ENCODE results near the gene IFI6.
"Not testable (repeated sequence)": the region's sequence is repeated elsewhere in the genome, so short reads cannot be mapped to it uniquely, and the experiment has no call there.

Gene IFI6

DNA sequence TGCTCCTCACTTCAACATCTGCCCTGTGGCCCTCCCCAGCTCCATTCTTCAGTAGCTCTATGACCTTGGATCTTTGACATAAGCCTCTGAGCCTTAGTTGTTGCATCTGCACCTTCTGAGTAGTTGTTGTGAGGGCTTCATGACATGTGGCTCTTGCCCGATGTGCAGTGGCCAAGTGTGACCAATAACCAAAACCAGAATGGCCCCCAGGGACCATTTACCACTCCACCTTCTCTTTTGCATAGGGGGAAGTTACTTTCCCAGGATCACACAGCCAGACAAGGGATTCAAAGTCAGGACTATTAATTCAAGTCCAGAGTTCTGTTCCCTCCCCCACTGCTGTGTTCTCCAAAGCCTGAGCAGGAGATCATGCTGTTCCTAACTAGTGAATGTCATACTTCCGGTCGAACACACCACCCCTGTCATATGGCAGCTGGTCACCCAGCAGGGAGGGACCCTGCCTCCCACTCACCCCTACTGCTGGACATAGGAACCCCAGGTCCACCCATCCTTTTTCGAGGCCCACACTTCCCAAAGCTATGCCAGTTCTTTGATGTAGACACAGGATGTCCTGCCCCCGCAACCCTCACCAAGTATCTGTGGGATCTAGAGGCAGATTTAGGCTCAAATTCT lies 41.0 kb downstream of the IFI6 start:
- Mint-ChIP-seq H3K9me3 (no peaks in the 10 kb centered on the region), H3K27ac (peak overlapping the region in 1 of 2 donors; percentile 10), H3K27me3 (no peaks in the 10 kb centered on the region), H3K4me1 (peaks cover 69% of the 10 kb centered on the region), H3K4me3 (peak overlapping the region in 1 of 2 donors; percentile 30)
- ATAC-seq (no peak), DNase-seq (no peak)

DNA sequence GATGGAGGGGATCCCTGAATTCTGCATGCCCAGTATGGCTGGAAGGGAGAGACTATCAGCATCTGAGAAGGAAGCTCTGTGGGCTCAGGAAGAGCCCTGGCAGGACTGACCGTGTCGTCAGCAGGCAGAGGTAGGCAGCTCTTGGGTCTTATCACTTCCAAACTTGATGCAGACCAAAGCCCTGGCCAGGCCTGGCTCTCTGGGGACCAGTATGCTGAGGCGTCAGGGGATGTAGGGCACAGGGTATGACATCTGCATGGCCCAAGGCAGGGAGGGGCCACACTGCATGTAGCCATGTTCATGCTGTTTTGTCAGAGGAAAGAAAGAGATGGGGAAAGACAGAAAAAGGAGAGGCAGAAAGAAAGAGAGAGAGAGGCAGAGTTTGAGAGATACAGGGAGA lies 43.3 kb downstream of the IFI6 start:
- H3K4me1 Mint-ChIP-seq: peaks cover 54% of the 10 kb centered on the region
- no peaks in the 10 kb centered on the region for H3K9me3 Mint-ChIP-seq
- H3K27ac Mint-ChIP-seq: peak overlapping the region in 1 of 2 donors; percentile 41
- DNase-seq (no peak), ATAC-seq (no peak)
- H3K27me3 Mint-ChIP-seq: no peaks in the 10 kb centered on the region
- H3K4me3 Mint-ChIP-seq: no peak overlapping the region

DNA sequence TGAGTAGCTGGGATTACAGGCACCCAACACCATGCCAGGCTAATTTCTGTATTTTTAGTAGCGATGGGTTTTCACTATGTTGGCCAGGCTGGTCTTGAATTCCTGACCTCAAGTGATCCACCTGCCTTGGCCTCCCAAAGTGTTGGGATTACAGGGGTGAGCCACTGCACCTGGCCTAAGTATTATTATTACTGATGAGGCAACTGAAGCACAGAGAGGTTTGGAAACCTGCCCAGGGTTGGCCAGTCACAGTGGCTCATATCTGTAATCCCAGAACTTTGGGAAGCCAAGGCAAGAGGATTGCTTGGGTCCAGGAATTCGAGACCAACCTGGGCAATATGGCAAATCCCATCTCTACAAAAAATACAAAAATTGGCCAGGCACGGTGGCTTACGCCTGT lies 44.3 kb downstream of the IFI6 start:
- not testable (repeated sequence) for H3K9me3 Mint-ChIP-seq, H3K27ac Mint-ChIP-seq, DNase-seq, H3K4me3 Mint-ChIP-seq, ATAC-seq, H3K27me3 Mint-ChIP-seq
- H3K4me1 Mint-ChIP-seq: peaks cover 44% of the 10 kb centered on the region

DNA sequence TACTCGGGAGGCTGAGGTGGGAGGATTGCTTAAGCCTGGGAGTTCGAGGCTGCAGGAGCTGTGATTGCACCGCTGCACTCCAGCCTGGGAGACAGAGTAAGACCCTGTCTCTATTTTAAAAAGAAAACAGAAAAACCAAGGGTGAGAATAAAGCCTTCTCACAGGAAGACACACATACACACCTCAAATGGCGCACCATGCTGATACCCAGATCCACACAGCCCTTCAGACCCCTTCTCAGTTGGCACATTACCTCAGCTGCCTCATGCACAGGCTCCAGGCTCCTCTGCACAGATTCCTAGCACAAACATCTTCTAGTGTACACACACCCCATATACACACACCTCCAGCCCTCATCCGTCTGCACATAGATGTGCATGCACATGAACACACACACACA lies 44.9 kb downstream of the IFI6 start:
- ATAC-seq (no peak), DNase-seq (no peak)
- H3K4me1 Mint-ChIP-seq: peaks cover 37% of the 10 kb centered on the region
- H3K27ac Mint-ChIP-seq: no peak overlapping the region
- no peaks in the 10 kb centered on the region for H3K27me3 Mint-ChIP-seq
- no peaks in the 10 kb centered on the region for H3K9me3 Mint-ChIP-seq
- H3K4me3 Mint-ChIP-seq: no peak overlapping the region

DNA sequence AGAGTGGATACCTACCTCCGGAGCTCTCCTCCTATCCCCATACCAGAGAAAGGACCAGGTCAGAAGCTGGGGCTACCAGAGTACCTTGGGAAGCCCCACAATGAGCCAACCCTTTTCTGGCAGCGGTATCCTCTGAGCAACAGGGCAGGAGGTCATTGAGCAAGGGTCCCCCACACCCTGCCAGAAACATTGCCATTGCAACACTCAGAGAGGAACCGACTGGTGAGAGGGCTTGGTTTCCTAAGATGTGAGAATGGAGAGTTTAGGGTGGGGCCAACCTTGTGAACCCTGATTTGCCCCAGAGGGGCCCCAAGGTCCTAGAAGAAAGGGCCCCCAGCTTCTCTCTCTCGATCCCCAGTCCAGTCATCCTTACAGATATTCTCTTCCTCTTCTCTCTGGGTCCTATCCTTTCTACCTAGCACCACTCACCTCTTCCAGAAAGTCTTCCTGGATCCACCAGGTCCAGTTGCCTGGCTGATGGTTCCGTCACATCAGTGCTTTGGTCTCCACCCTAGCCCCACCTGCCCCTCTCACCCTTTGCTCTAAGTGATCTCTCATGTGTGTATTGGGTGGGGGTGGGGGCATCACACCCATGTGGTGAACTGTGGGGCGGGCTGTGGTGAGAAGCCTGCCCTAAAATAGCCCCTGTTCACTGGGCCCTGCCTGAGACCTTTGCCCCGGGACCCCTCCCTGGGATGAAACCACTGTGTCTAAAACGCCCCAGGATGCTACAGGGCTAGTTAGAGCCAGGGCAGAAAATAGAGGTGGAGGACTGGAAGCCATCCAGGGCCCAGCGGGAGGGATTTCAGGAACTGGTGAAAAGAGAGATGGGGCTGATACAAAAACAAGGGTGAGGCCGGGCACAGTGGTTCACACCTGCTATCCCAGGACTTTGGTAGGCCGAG lies 45.7 kb downstream of the IFI6 start:
- Mint-ChIP-seq H3K27me3 (no peaks in the 10 kb centered on the region), H3K4me3 (no peak overlapping the region), H3K9me3 (no peaks in the 10 kb centered on the region), H3K4me1 (peaks cover 29% of the 10 kb centered on the region), H3K27ac (peak overlapping the region in 1 of 2 donors; percentile 73)
- DNase-seq (no peak), ATAC-seq (no peak)

DNA sequence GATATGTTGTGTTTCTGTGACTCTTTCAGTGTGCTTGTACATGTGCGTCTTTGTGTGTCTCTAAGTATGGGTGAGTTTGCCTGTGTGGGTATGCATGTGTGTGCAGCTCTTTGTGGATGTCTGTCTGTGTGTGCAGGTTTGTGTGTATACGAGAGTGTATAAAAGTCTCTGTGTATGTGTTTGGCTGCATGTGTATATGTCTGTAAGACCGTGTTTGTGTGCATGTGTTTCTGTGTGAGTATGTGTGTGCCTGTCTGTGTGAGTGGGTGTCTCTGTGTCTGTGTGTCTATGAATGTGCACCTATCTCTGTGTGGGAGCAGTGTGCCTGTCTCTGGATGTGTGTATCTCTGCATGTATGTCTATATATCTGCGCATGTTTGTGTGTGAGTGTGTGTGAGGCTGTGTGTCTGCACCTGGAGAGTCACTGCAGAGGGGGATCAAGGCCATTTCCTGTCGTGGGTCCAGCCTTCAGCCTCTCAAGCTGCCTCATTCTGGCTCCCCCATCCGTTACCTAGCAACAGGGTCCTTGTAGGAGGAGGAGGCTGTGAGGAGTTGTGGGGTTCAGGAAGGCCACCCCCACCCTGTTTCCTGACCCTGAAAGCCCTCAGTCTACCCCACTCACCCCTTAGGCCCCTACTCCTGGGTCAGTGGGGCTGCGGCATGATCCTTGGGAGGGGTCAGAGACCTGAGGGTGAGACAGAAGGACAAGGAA lies 47.4 kb downstream of the IFI6 start:
- no peaks in the 10 kb centered on the region for H3K27me3 Mint-ChIP-seq

DNA sequence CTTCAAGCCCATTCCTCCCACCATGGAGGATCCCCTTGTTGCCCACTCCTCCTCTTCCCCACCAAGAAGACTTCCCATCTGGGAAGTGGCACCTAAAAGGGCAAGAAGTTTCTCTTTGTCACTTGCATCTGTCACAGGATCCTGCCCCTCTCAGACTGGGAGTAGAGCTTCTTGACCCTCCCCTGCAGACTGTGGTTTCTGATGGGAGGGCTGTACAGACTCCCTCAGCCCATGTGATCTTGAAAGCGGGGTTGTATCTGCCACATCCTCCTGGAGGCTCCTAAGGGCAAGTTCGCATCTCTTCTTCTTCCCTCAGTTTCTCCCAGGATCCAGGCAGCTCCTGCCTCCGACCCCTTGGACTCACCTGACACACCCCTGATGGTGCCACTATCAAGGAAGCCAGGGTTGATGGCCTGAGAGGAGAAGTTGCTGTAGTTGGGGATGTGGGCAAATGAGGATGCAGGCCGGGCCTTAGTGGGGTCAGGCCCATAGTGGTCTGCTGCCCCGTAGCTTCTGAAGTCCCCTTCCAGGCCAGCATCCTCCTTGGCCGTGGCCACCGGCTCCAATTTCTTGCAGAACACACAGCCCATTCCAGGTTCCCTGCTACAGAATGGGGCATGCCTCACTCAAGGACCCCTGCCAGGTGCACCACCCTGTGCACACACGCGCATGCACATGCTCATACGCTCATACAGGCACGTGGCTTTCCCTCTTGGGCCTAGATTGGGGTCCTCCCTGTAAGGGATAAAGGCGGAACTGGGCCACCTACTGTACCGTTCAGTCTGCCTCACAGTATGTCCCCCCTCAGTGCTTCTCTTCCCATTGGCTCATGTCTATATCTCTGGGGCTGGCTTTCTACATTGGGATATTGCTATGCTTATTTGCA lies 48.4 kb downstream of the IFI6 start:
- no peaks in the 10 kb centered on the region for H3K9me3 Mint-ChIP-seq
- H3K4me1 Mint-ChIP-seq: peaks cover 16% of the 10 kb centered on the region
- H3K4me3 Mint-ChIP-seq: peak overlapping the region in 1 of 2 donors; percentile 9
- no peak for DNase-seq
- no peak overlapping the region for H3K27ac Mint-ChIP-seq
- H3K27me3 Mint-ChIP-seq: no peaks in the 10 kb centered on the region
- ATAC-seq: no peak

More for the DNA sequence above, 47.4 kb downstream of the IFI6 start:
- ATAC-seq (peak; percentile 10), DNase-seq (no peak)
- no peaks in the 10 kb centered on the region for H3K9me3 Mint-ChIP-seq
- H3K4me1 Mint-ChIP-seq: peaks cover 21% of the 10 kb centered on the region
- H3K27ac Mint-ChIP-seq: no peak overlapping the region
- no peak overlapping the region for H3K4me3 Mint-ChIP-seq

DNA sequence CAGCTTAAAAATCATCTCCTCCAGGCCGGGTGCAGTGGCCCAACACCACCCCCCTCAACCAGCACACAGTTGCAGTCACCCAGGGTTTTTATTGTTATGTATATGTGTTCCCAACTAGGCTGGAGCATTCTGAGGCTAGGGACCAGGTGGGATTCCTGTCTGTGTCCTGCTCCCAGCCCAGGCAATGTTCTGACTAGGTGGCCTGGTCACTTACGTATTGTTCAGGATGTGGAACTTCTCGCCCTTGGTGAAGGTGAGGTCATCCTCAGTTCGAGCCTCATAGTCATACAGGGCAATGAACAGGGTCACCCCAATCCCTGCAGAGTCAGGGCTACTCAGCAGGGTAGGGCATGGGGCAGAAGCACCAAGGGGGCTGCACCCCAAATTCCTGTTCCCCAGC lies 49.2 kb downstream of the IFI6 start:
- ATAC-seq: peak; percentile 44
- Mint-ChIP-seq H3K9me3 (no peaks in the 10 kb centered on the region), H3K4me1 (peaks cover 23% of the 10 kb centered on the region), H3K27ac (no peak overlapping the region), H3K27me3 (no peaks in the 10 kb centered on the region), H3K4me3 (no peak overlapping the region)
- no peak for DNase-seq

DNA sequence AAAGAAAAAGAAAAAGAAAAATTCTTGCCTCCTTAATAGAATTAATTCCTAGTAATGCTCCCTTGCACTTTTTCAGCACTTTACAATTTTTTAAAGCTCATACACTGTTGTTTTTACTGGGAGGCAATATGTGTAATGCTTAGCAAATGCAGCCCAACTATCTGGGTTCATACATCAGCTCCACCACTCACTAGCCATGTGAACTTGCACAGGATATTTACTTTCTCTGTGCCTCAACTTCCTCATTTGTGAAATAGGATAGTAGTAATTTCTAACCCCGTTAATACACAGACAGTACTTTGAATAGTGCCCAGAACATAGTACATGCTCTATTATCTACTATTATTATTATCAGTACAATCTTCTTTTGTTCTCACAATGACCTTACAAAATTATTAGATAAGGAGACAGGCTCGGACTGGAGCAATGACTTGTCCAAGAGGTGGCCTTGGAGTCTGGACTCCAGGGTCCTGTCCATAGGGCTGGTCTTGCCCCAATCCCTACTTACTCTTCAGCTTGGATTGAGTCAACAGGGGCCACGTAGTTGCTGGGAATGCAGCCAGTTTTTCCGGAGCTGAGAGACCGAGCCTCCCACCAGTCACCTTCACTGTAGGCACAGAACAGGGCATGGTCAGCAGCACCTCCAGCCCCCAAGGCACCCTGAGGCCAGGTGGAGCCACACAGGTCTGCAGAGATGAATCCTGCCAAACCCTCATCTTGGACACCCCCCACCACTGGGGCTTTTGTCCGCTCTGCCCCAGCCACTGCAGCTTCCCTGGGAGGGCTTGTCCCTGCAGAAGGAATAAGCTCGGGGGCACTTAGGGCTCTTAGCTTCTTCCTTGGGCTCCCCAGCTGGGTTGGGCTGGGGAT lies 50.7 kb downstream of the IFI6 start:
- Mint-ChIP-seq H3K27me3 (no peaks in the 10 kb centered on the region), H3K27ac (no peak overlapping the region), H3K4me1 (peaks cover 35% of the 10 kb centered on the region), H3K9me3 (no peaks in the 10 kb centered on the region), H3K4me3 (no peak overlapping the region)
- no peak for ATAC-seq
- DNase-seq: no peak

DNA sequence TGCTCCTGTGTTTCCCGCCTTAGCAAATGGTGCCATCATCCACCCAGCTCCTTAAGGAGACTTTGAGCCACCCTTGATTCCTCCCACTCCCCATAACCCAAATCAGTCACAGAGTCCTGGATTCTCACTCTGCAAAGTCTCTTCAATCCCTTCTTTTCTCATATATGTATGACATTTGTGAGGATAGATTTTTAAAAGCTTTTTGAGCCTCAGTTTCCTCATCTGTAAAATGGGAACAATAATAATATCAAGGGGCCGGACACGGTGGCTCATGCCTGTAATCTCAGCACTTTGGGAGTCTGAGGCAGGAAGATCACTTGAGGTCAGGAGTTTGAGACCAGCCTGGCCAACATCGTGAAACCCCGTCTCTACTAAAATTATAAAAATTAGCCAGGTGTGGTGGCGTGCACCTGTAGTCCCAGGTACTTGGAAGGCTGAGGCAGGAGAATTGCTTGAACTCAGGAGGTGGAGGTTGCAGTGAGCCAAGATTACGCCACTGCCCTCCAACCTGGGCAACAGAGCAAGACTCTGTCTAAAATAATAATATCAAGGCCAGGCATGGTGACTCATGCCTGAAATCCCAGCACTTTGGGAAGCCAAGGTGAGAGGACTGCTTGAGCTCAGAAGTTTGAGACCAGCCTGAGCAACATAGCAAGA lies 52.1 kb downstream of the IFI6 start:
- H3K27ac Mint-ChIP-seq: peak overlapping the region; percentile 0 to 36
- not testable (repeated sequence) for H3K27me3 Mint-ChIP-seq, ATAC-seq, DNase-seq, H3K4me3 Mint-ChIP-seq, H3K9me3 Mint-ChIP-seq
- H3K4me1 Mint-ChIP-seq: peaks cover 41% of the 10 kb centered on the region

DNA sequence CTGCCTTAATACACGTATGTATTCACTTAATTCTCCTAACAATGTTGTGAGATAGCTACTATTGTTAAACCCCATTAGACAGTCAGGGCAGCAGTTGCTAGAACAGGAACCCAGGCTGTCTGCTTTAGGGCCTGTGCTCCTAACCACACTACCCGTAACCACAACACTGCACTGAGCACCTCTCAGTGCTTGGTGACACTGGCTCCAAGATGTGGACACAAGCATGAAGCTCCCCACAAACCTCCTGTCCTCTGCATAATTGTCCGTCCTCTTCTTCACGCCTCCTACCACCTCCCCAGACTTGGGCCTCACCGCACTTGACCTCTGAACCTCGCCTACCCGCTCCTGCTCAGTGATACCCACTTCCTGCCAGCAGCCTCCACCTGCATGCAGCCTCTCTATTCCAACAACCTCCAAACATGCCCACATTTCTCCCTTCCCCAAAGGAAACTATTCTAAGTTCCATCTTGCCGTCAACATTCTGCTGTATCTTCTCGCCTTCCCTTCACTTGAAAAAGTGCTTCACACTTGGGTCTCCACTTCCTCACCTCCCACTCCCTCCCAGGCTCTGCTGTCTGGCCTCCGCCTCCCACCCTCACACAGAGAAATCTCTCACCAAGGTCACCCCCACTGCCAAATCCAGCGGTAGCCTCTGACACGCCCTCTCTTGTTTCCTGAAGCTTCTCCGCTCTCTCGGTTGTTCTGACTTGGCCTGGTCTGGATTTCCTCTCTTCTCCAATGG lies 53.5 kb downstream of the IFI6 start:
- no peaks in the 10 kb centered on the region for H3K27me3 Mint-ChIP-seq
- no peaks in the 10 kb centered on the region for H3K9me3 Mint-ChIP-seq
- DNase-seq: peak in 1 of 2 donors; percentile 46
- H3K4me3 Mint-ChIP-seq: peak overlapping the region; percentile 21 to 22
- peak overlapping the region; percentile 42 to 45 for H3K27ac Mint-ChIP-seq
- peaks cover 51% of the 10 kb centered on the region for H3K4me1 Mint-ChIP-seq
- peak; percentile 94 for ATAC-seq

DNA sequence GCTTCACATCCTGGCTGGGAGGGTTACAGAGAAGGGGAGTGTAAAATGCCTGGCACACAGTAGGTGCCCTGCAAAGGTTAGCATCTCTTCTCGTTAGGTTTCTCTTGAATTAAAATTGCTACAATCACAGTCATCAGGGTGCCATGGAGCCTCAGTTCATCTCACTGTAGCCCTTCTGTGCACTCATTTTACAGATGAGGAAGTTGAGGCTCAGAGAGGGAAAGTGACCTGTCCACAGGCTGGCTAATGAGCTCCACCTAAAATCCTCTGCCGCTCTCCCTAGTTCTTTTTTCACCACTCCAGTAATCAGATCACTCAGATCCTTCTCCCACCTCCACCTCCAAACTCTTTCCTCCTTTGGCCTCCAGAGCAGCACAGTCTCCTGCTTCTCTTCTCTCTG lies 54.6 kb downstream of the IFI6 start:
- peaks cover 57% of the 10 kb centered on the region for H3K4me1 Mint-ChIP-seq

DNA sequence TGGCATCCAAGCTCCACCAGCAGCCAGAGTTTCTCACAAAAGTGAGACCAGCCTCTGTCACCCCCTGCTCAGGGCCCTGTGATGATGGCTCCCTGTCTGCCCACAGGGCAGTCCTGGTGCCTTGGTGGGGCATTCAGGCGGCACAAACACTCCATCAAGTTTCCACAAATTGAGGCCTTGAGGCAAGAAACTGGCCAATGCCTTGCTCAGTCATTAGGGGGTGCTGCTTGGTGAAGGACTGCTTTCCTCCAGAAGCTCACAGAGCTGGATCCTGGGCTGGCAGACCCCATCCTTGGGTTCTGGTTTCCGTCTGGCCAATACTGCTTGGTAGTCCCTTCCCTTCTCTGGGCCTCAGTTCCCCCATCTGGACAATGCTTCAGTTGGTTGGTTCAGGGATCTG lies 55.6 kb downstream of the IFI6 start:
- Mint-ChIP-seq H3K4me3 (no peak overlapping the region), H3K27me3 (no peaks in the 10 kb centered on the region), H3K27ac (peak overlapping the region in 1 of 2 donors; percentile 35), H3K9me3 (no peaks in the 10 kb centered on the region), H3K4me1 (peaks cover 57% of the 10 kb centered on the region)
- ATAC-seq (no peak), DNase-seq (no peak)

More for the DNA sequence above, 54.6 kb downstream of the IFI6 start:
- no peak overlapping the region for H3K27ac Mint-ChIP-seq
- no peaks in the 10 kb centered on the region for H3K9me3 Mint-ChIP-seq
- no peak for DNase-seq
- H3K4me3 Mint-ChIP-seq: no peak overlapping the region
- H3K27me3 Mint-ChIP-seq: no peaks in the 10 kb centered on the region
- ATAC-seq: no peak

All from stimulated activated naive CD8-positive, alpha-beta T cell treated with anti-CD3 and anti-CD28 coated beads, Interleukin-15, amount 100 ng/mL, for 72 hours (primary cell).